Measurements from ENCODE around the gene COPS8. TPM values are rescaled to one million over a fixed set of nuclear protein-coding genes. Genes with fewer than 3 reads are reported as not detected.

Gene COPS8
- total RNA-seq, 3 donors from 2014 or later (not counting 1 experiment from before 2014, with no cell fraction given), result 51.8 to 57.9 (median 53.9) TPM

DNA sequence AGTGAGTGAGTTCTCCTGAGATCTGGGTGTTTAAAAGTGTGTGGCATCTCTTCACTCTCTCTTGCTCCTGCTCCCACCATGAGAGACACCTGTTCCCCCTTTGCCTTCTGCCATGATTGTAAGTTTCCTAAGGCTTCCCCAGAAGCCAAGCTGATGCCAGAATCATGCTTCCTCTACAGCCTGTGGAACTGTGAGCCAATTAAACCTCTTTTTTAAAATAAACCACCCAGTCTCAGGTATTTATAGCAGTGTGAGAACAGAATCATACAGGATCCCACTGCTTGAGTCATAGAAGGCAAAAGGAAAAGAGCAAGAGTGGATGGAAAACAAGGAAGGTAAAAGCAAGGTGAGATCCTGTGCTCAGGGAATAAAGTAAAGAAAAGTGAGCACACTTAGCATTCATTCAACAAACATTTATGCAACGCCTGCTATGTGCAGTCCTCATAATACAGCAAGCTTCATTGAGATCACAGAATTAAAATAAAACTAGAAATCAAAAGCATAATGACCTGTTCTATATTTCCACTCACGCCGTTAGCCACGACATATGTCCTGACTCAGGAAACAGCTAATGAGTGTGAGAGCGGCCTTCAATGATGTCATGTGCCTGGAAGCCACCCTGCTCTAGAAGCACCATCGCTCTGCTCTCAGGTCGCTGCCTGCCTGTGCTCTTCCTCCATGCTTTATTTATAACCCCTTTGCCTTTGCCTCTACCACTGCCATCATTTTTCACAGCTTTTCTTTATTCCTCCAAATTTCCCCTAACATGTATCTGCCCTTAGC lies 11.3 kb upstream of the COPS8 start:
- Histone ChIP-seq H3K9me3 (ENCODE audit: control insufficient read depth, insufficient read depth, low read length) (no peaks in the 10 kb centered on the region), H3K4me3 (ENCODE audit: low read length) (no peak overlapping the region), H3K27ac (ENCODE audit: low read length) (no peak overlapping the region), H3K36me3 (ENCODE audit: control insufficient read depth, insufficient read depth, low read length) (no peaks in the 10 kb centered on the region), H3K27me3 (ENCODE audit: control insufficient read depth, insufficient read depth, low read length) (no peaks in the 10 kb centered on the region), H3K4me1 (ENCODE audit: control insufficient read depth, insufficient read depth, low read length) (no peaks in the 10 kb centered on the region)
- H3K4me1 Mint-ChIP-seq, result no peaks in the 10 kb centered on the region
- no peaks in the 10 kb centered on the region for H3K27me3 Mint-ChIP-seq (ENCODE audit: low read depth in 2 of 2)
- intact Hi-C loops (cut with micrococcal nuclease), result loop anchor here (5.0 kb wide), 1 partner anchor 1307 kb away; no protein-coding TSS in a partner anchor
- TF ChIP-seq CTCF (IDR thresholded peaks at IDR 0.05), result no peak
- ATAC-seq (no peak), DNase-seq (no peak)
- no peaks in the 10 kb centered on the region for H3K9me3 Mint-ChIP-seq
- no peak overlapping the region for H3K4me3 Mint-ChIP-seq
- no peak overlapping the region for H3K27ac Mint-ChIP-seq
- no peaks in the 10 kb centered on the region for H3K36me3 Mint-ChIP-seq
- WGBS (ENCODE audit: insufficient coverage), result 80% methylated on average over 7 of the region's 7 CpGs

- Histone ChIP-seq H3K27me3 (ENCODE audit: control insufficient read depth, insufficient read depth, low read length) (no peaks in the 10 kb centered on the region), H3K4me1 (ENCODE audit: control insufficient read depth, insufficient read depth, low read length) (no peaks in the 10 kb centered on the region), H3K4me3 (ENCODE audit: low read length) (no peak overlapping the region), H3K9me3 (ENCODE audit: control insufficient read depth, insufficient read depth, low read length) (no peaks in the 10 kb centered on the region), H3K27ac (ENCODE audit: low read length) (no peak overlapping the region), H3K36me3 (ENCODE audit: control insufficient read depth, insufficient read depth, low read length) (no peaks in the 10 kb centered on the region)
- Mint-ChIP-seq H3K27me3 (ENCODE audit: low read depth in 2 of 2) (no peaks in the 10 kb centered on the region), H3K27ac (no peak overlapping the region), H3K9me3 (no peaks in the 10 kb centered on the region), H3K4me1 (no peaks in the 10 kb centered on the region), H3K36me3 (no peaks in the 10 kb centered on the region), H3K4me3 (no peak overlapping the region)
- no peak for DNase-seq
- intact Hi-C loops (cut with micrococcal nuclease), result no loop called here
- TF ChIP-seq CTCF (IDR thresholded peaks at IDR 0.05), result no peak
- WGBS (ENCODE audit: insufficient coverage), result 95% methylated on average over 8 of the region's 9 CpGs
- ATAC-seq, result no peak
These were observed 9.7 kb upstream of the COPS8 start for GRCh38 chr2:237075749-237076599.

DNA sequence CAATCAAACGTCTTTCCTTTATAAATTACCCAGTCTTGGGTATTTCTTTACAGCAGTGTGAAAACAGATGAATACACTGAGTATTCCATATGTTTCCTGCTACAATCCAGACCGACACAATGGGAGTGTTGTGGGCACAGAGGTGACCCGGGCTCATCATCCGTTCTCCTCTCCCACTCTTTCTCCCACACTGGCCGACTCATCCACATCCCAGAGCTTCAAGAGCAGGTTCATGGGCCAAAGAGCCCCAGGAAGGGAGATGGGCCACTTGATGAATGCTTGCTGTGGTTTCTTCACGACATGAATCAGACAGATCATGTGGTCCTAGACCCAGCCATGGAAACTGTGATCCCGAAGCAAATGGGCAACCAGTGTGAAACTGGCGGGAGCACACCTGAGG lies 4.1 kb upstream of the COPS8 start:
- H3K36me3 ChIP-seq (ENCODE audit: control insufficient read depth, insufficient read depth, low read length), result no peaks in the 10 kb centered on the region
- no peaks in the 10 kb centered on the region for H3K36me3 Mint-ChIP-seq
- ATAC-seq, result no peak
- H3K27me3 ChIP-seq (ENCODE audit: control insufficient read depth, insufficient read depth, low read length), result no peaks in the 10 kb centered on the region
- peaks cover 12 to 26% of the 10 kb centered on the region in 2 donors for H3K4me1 Mint-ChIP-seq
- H3K4me1 ChIP-seq (ENCODE audit: control insufficient read depth, insufficient read depth, low read length), result peaks cover 7% of the 10 kb centered on the region
- H3K27ac Mint-ChIP-seq, result no peak overlapping the region
- no peak overlapping the region for H3K4me3 Mint-ChIP-seq
- no peak overlapping the region for H3K4me3 ChIP-seq (ENCODE audit: low read length)
- H3K9me3 ChIP-seq (ENCODE audit: control insufficient read depth, insufficient read depth, low read length), result no peaks in the 10 kb centered on the region
- intact Hi-C loops (cut with micrococcal nuclease), result no loop called here
- TF ChIP-seq CTCF (IDR thresholded peaks at IDR 0.05), result no peak
- WGBS (ENCODE audit: insufficient coverage), result 91% methylated on average over 8 of the region's 8 CpGs
- H3K27ac ChIP-seq (ENCODE audit: low read length), result no peak overlapping the region
- no peak for DNase-seq
- H3K27me3 Mint-ChIP-seq (ENCODE audit: low read depth in 2 of 2), result peaks cover 0 to 3% of the 10 kb centered on the region in 2 donors
- no peaks in the 10 kb centered on the region for H3K9me3 Mint-ChIP-seq
